Measurements from ENCODE around the gene ROBO1.

DNA sequence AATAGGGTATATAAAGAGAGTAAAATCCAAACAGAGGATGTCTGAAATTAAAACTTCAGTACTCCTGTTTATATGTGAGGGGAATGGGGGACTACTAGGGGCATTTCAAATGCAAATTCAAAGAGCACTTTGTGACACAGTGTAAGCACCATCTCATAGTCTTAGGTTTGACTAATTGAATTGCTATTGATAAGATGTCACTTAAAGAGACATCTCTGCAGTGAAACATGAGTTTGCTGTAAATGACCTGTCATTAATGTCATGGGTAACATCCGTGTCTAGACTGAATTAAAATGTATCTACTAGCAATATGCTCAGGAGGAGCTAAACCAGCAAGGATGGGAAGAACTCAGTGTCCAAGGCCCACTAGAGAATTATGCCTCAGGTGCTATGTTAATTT is 41.0 kb downstream of the ROBO1 start:
- TF ChIP-seq EZH2 (IDR thresholded peaks at IDR 0.05) (no peak), POLR2AphosphoS5 (IDR thresholded peaks at IDR 0.05; ENCODE audit: borderline replicate concordance, low read depth, low read length) (no peak), FOXP2 (optimal IDR thresholded peaks at IDR 0.05; ENCODE audit: control extremely low read depth, extremely low read length, insufficient read depth) (no peak)

Data from SK-N-MC (cell line).